ENCODE data around the gene TFF3. TPM values are rescaled to one million over a fixed set of nuclear protein-coding genes. Genes with fewer than 3 reads are reported as not detected.

TFF3 gene
- total RNA-seq, 1 donor from 2014 or later, result 40.3 TPM

- Mint-ChIP-seq H3K9me3 (ENCODE audit: low read depth) (no peaks in the 10 kb centered on the region), H3K27ac (no peak overlapping the region)
- TF ChIP-seq, protein P1, sequence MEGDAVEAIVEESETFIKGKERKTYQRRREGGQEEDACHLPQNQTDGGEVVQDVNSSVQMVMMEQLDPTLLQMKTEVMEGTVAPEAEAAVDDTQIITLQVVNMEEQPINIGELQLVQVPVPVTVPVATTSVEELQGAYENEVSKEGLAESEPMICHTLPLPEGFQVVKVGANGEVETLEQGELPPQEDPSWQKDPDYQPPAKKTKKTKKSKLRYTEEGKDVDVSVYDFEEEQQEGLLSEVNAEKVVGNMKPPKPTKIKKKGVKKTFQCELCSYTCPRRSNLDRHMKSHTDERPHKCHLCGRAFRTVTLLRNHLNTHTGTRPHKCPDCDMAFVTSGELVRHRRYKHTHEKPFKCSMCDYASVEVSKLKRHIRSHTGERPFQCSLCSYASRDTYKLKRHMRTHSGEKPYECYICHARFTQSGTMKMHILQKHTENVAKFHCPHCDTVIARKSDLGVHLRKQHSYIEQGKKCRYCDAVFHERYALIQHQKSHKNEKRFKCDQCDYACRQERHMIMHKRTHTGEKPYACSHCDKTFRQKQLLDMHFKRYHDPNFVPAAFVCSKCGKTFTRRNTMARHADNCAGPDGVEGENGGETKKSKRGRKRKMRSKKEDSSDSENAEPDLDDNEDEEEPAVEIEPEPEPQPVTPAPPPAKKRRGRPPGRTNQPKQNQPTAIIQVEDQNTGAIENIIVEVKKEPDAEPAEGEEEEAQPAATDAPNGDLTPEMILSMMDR (IDR thresholded peaks at IDR 0.05; ENCODE audit: unreplicated experiment), result no peak
These were observed 45.8 kb downstream of the TFF3 start for GRCh38 chr21:42269386-42269785.

DNA sequence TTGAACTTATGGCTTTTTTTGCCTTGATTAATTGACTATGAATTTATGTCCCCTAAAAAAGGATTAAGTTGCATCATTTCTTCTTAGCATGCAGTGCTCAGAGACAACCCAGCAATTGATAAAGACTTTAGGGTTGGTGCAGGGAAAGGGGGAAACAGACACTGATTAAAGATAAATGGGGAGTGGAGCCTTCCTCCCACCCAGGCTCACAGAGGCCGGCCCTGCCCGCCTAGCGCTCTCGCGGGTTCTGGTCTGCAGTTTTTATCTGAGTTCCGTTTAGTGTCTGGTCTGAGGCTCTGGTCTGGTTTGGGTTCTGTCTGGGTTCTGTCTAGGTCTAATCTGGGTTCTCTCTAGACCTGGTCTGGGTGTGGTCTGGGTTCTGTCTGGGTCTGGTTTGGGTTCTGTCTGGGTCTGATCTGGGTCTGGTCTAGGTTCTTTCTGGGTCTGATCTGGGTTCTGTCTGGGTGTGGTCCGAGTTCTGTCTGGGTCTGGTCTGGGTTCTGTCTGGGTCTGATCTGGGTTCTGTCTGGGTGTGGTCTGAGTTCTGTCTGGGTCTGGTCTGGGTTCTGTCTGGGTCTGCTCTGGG, 48.1 kb downstream of the TFF3 start:
- Mint-ChIP-seq H3K27me3 (peaks cover 4% of the 10 kb centered on the region), H3K4me3 (ENCODE audit: low read depth) (no peak overlapping the region), H3K9me3 (ENCODE audit: low read depth) (no peaks in the 10 kb centered on the region), H3K36me3 (ENCODE audit: insufficient read depth) (no peaks in the 10 kb centered on the region), H3K4me1 (ENCODE audit: low read depth) (peaks cover 15% of the 10 kb centered on the region), H3K27ac (no peak overlapping the region)
- TF ChIP-seq, protein P1 (IDR thresholded peaks at IDR 0.05; ENCODE audit: unreplicated experiment), result no peak
- DNase-seq (ENCODE audit: low spot score, unreplicated experiment), result no peak

More at GRCh38 chr21:42269386-42269785, 45.8 kb downstream of the TFF3 start:
- no peak for DNase-seq (ENCODE audit: low spot score, unreplicated experiment)
- Mint-ChIP-seq H3K4me1 (ENCODE audit: low read depth) (no peaks in the 10 kb centered on the region), H3K36me3 (ENCODE audit: insufficient read depth) (no peaks in the 10 kb centered on the region), H3K27me3 (peaks cover 4% of the 10 kb centered on the region), H3K4me3 (ENCODE audit: low read depth) (no peak overlapping the region)

DNA sequence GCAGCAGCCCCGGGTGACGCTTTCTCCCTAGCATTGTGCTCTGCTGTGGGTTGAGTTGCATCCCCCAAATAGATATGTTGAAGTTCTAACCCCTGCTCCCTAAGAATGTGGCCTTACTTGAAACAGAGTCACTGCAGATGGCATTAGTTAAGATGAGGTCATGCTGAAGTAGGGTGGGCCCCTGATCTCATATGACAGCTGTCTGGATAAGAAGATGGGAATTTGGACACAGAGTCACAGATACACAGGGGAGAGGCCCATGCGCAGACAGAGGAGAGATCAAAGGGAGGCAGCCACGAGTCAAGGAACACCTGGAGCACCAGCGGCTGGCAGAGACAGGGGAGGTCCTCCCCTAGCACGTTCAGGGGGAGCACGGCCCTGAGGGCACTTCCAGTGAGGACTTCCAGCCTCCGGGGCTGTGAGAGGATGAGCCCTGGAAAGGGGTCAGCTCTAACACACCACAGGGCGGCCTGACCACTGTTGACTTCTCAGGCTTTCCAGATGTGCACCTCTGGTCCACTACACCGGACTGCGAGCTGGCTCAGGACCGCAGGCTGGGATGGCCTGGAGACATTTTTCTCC, 49.9 kb downstream of the TFF3 start:
- H3K27me3 Mint-ChIP-seq, result peaks cover 7% of the 10 kb centered on the region
- no peaks in the 10 kb centered on the region for H3K36me3 Mint-ChIP-seq (ENCODE audit: insufficient read depth)
- DNase-seq (ENCODE audit: low spot score, unreplicated experiment), result no peak
- no peaks in the 10 kb centered on the region for H3K9me3 Mint-ChIP-seq (ENCODE audit: low read depth)
- H3K4me3 Mint-ChIP-seq (ENCODE audit: low read depth), result no peak overlapping the region
- peaks cover 26% of the 10 kb centered on the region for H3K4me1 Mint-ChIP-seq (ENCODE audit: low read depth)
- no peak overlapping the region for H3K27ac Mint-ChIP-seq
- TF ChIP-seq, protein P1 (IDR thresholded peaks at IDR 0.05; ENCODE audit: unreplicated experiment), result no peak

DNA sequence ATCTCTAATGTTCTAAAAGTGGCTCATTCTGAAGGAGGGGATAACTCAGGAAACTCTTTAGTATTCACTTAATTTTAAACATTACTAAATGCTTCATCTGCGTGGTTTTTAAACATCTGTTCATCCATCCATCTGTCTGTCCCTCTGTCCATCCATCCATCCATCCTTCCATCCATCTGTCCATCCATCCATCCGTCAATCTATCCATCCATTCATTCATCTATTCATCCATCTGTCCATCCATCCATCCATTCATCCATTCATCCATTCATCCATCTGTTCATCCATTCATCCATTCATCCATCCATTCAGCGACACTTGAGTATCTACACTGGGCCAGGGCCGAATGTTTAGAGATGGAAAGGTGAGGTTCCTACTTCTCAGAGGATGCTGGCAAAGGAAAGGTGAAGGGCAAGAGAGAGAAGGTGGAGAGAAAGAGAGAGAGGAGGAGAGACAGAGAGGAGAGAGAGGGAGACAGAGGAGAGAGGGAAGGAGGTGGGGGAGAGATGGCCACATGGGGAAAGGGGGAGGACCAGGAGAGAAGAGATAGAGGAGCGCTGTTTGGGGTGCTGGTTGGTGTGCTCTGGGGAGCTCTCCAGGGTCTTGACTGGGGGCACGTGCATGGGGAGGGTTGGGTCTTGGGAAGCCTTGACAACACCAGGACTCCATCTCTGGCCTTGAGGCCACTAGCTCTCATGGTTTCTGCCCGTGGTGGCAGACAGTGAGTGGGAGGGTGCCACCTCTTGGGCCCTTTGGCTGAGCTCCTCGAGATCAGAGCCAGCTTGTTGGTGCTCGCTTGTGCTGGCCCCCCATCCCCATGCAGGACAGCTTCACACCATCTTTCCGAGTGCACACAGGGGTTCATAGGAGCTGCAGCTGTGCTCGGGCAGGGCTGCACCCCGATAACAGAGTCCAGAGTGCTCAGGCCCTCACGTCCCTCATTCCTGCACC, 50.7 kb downstream of the TFF3 start:
- Mint-ChIP-seq H3K4me1 (ENCODE audit: low read depth) (peaks cover 26% of the 10 kb centered on the region), H3K4me3 (ENCODE audit: low read depth) (no peak overlapping the region), H3K27me3 (peaks cover 9% of the 10 kb centered on the region), H3K9me3 (ENCODE audit: low read depth) (no peaks in the 10 kb centered on the region), H3K36me3 (ENCODE audit: insufficient read depth) (no peaks in the 10 kb centered on the region), H3K27ac (no peak overlapping the region)
- DNase-seq (ENCODE audit: low spot score, unreplicated experiment), result no peak
- TF ChIP-seq, protein P1 (IDR thresholded peaks at IDR 0.05; ENCODE audit: unreplicated experiment), result no peak

DNA sequence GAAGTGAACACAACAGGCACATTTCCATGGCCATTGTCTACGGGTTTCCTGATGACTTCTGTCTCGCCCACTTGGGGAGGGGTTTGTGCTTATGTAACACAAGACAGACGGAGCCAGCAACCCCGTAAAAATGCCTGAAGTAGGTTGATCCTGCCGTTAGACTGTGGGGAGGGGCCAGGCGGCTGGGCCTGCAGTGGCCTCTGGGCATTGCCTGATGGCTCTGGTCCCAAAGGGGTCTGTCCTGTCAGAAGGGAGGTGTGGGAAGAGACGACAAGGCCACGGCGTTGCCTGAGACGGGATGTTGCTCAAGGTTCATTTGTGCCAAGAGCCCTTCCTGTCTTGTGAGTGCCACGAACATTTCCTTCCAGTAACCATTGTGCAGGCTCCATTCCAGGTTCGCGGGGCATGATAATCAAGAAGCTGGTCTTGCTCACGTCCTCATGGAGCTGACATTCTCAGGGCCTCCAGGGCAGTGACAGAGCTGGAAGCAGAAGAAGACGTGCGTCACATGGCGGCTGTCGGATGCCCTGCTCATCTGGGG, 51.5 kb downstream of the TFF3 start:
- Mint-ChIP-seq H3K4me1 (ENCODE audit: low read depth) (peaks cover 26% of the 10 kb centered on the region), H3K27me3 (peaks cover 10% of the 10 kb centered on the region), H3K4me3 (ENCODE audit: low read depth) (no peak overlapping the region), H3K9me3 (ENCODE audit: low read depth) (no peaks in the 10 kb centered on the region), H3K36me3 (ENCODE audit: insufficient read depth) (no peaks in the 10 kb centered on the region), H3K27ac (no peak overlapping the region)
- DNase-seq (ENCODE audit: low spot score, unreplicated experiment), result no peak
- TF ChIP-seq, protein P1 (IDR thresholded peaks at IDR 0.05; ENCODE audit: unreplicated experiment), result no peak

All from progenitor cell of endocrine pancreas (in vitro differentiated cells).